ENCODE measurements around the gene OR10K1.

OR10K1 gene

DNA sequence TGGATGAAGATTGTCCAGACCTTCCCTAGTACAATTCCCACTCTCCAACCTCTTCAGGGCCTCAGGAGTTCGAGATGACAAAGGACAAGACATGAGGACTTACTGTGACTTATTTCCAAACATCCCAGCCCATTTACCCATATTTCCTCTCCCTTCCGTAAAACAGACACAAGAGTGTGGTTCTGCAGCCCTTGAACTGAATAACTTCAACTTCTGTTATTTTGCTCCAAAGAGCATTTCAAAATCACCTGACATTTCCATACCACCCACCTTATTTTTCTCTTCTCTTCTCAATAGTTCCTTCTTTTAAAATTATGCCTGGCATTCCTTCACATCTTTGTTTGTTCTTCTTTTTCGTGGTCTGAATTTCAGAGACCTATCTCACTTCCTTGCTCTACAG lies 26.9 kb upstream of the OR10K1 start:
- no peaks in the 10 kb centered on the region for H4K20me1 ChIP-seq (ENCODE audit: insufficient read depth, low read length, poor library complexity, severe bottlenecking)
- H3K4me3 ChIP-seq (ENCODE audit: low read length, poor library complexity, severe bottlenecking), result no peak overlapping the region
- H3K9ac ChIP-seq (ENCODE audit: low read depth, low read length, poor library complexity, severe bottlenecking), result no peak overlapping the region
- no peak overlapping the region for H3K4me2 ChIP-seq (ENCODE audit: low read depth, low read length, poor library complexity, severe bottlenecking)
- no peaks in the 10 kb centered on the region for H3K9me2 ChIP-seq (replicated peaks; ENCODE audit: low read depth, low read length)
- no peaks in the 10 kb centered on the region for H3K4me1 ChIP-seq (ENCODE audit: insufficient read depth, low read length, poor library complexity, severe bottlenecking)
- TF ChIP-seq, protein P1, sequence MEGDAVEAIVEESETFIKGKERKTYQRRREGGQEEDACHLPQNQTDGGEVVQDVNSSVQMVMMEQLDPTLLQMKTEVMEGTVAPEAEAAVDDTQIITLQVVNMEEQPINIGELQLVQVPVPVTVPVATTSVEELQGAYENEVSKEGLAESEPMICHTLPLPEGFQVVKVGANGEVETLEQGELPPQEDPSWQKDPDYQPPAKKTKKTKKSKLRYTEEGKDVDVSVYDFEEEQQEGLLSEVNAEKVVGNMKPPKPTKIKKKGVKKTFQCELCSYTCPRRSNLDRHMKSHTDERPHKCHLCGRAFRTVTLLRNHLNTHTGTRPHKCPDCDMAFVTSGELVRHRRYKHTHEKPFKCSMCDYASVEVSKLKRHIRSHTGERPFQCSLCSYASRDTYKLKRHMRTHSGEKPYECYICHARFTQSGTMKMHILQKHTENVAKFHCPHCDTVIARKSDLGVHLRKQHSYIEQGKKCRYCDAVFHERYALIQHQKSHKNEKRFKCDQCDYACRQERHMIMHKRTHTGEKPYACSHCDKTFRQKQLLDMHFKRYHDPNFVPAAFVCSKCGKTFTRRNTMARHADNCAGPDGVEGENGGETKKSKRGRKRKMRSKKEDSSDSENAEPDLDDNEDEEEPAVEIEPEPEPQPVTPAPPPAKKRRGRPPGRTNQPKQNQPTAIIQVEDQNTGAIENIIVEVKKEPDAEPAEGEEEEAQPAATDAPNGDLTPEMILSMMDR (conservative IDR thresholded peaks at IDR 0.05; ENCODE audit: low read length), result no peak
- TF ChIP-seq EZH2phosphoT487 (IDR thresholded peaks at IDR 0.05; ENCODE audit: borderline replicate concordance), result no peak
- no peak overlapping the region for H2AFZ ChIP-seq (ENCODE audit: low read length)
- H3F3A ChIP-seq (ENCODE audit: low read depth), result no peaks in the 10 kb centered on the region
- H3K36me3 ChIP-seq (ENCODE audit: insufficient read depth, low read length), result no peaks in the 10 kb centered on the region
- no peaks in the 10 kb centered on the region for H3K79me2 ChIP-seq (ENCODE audit: insufficient read depth, low read length)
- no peaks in the 10 kb centered on the region for H3K27me3 ChIP-seq (ENCODE audit: insufficient read depth, low read length, poor library complexity, severe bottlenecking)
- no peaks in the 10 kb centered on the region for H3K9me3 ChIP-seq (ENCODE audit: insufficient read depth, low read depth, low read length)

DNA sequence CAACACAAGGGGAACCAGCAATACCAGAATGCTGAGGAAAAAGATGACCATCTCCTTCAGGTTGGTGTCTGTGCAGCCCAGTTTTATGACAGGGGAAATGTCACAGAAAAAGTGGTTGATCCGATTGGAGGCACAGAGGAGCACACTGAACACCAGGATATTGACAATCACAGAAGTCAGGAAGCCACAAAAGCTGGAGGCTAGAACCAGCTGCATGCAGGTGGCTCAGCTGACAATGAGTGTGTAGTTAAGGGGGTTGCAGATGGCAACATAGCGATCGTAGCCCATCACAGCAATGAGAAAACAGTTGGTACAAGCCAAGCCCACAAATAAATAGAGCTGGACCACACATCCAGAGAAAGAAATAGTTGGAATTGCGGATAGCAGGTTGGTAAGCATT lies 16.3 kb upstream of the OR10K1 start:
- Histone ChIP-seq H3F3A (ENCODE audit: low read depth) (no peaks in the 10 kb centered on the region), H3K4me3 (ENCODE audit: low read length, poor library complexity, severe bottlenecking) (no peak overlapping the region), H3K27me3 (ENCODE audit: insufficient read depth, low read length, poor library complexity, severe bottlenecking) (no peaks in the 10 kb centered on the region), H3K9me3 (ENCODE audit: insufficient read depth, low read depth, low read length) (no peaks in the 10 kb centered on the region), H4K20me1 (ENCODE audit: insufficient read depth, low read length, poor library complexity, severe bottlenecking) (no peaks in the 10 kb centered on the region), H3K4me2 (ENCODE audit: low read depth, low read length, poor library complexity, severe bottlenecking) (no peak overlapping the region), H3K36me3 (ENCODE audit: insufficient read depth, low read length) (no peaks in the 10 kb centered on the region), H3K9ac (ENCODE audit: low read depth, low read length, poor library complexity, severe bottlenecking) (no peak overlapping the region), H3K9me2 (replicated peaks; ENCODE audit: low read depth, low read length) (no peaks in the 10 kb centered on the region), H3K79me2 (ENCODE audit: insufficient read depth, low read length) (no peaks in the 10 kb centered on the region), H2AFZ (ENCODE audit: low read length) (no peak overlapping the region), H3K4me1 (ENCODE audit: insufficient read depth, low read length, poor library complexity, severe bottlenecking) (no peaks in the 10 kb centered on the region)
- no peak for TF ChIP-seq EZH2phosphoT487 (IDR thresholded peaks at IDR 0.05; ENCODE audit: borderline replicate concordance)
- TF ChIP-seq, protein P1 (conservative IDR thresholded peaks at IDR 0.05; ENCODE audit: low read length), result no peak

DNA sequence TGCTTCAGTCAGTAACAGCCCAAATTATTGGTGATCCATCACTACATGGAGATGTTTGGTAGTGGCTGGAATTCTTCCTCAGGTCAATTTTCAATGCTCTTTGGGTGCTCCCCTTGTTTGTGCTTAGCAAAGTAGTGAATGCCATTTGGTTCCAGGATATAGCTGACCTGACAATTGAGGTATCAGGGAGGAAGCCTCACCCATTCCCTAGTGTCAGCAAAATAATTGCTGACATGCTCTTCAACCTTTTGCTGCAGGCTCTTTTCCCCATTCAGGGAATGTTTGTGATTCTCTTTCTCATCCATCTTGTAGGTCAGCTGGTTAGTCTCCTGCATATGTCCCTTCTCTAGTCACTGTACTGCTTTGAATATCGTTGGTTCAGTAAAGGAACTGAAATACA lies 7.1 kb upstream of the OR10K1 start:
- Histone ChIP-seq H3K4me1 (ENCODE audit: insufficient read depth, low read length, poor library complexity, severe bottlenecking) (no peaks in the 10 kb centered on the region), H3K9me2 (replicated peaks; ENCODE audit: low read depth, low read length) (no peaks in the 10 kb centered on the region), H3F3A (ENCODE audit: low read depth) (no peaks in the 10 kb centered on the region), H3K36me3 (ENCODE audit: insufficient read depth, low read length) (no peaks in the 10 kb centered on the region), H3K4me3 (ENCODE audit: low read length, poor library complexity, severe bottlenecking) (no peak overlapping the region), H3K9ac (ENCODE audit: low read depth, low read length, poor library complexity, severe bottlenecking) (no peak overlapping the region), H3K9me3 (ENCODE audit: insufficient read depth, low read depth, low read length) (no peaks in the 10 kb centered on the region), H2AFZ (ENCODE audit: low read length) (no peak overlapping the region), H3K27me3 (ENCODE audit: insufficient read depth, low read length, poor library complexity, severe bottlenecking) (peaks cover 6% of the 10 kb centered on the region), H3K79me2 (ENCODE audit: insufficient read depth, low read length) (no peaks in the 10 kb centered on the region), H3K4me2 (ENCODE audit: low read depth, low read length, poor library complexity, severe bottlenecking) (no peak overlapping the region), H4K20me1 (ENCODE audit: insufficient read depth, low read length, poor library complexity, severe bottlenecking) (no peaks in the 10 kb centered on the region)
- no peak for TF ChIP-seq EZH2phosphoT487 (IDR thresholded peaks at IDR 0.05; ENCODE audit: borderline replicate concordance)
- TF ChIP-seq, protein P1 (conservative IDR thresholded peaks at IDR 0.05; ENCODE audit: low read length), result no peak
